SK-N-SH treated with all-trans-retinoic acid at 6 μM for 48 hours (cell line): Measurements from ENCODE around the gene ABHD17B.

Source experiments
- ATAC-seq: fragments of 200-7000 bp; cut with Tn5 transposase; 3 replicates; pipeline ENCODE4 v1.9.1; 2020; ENCODE audit warnings: mild to moderate bottlenecking, moderate library complexity
- ARNTL ChIP-seq: fragments of 450-650 bp; formaldehyde crosslinking; IDR thresholded peaks from 2 replicates; pipeline ENCODE4 v1.5.0; 2020; ENCODE audit warnings: low read depth, mild to moderate bottlenecking, moderate library complexity, borderline replicate concordance
- CSDC2 ChIP-seq: fragments of 250-450 bp; sonication (Bioruptor Pico); IDR thresholded peaks from 2 replicates; pipeline ENCODE4 v1.5.0; 2020; ENCODE audit warnings: mild to moderate bottlenecking, moderate library complexity
- GLIS3 ChIP-seq: fragments of 250-450 bp; sonication (Bioruptor Pico); IDR thresholded peaks from 2 replicates; pipeline ENCODE4 v1.5.0; 2020; ENCODE audit warnings: mild to moderate bottlenecking, moderate library complexity
- OSR1 ChIP-seq: fragments of 250-450 bp; sonication (Bioruptor Pico); IDR thresholded peaks from 2 replicates; pipeline ENCODE4 v1.8.0; 2022; ENCODE audit warnings: moderate library complexity, mild to moderate bottlenecking, inconsistent platforms
- POU6F1 ChIP-seq: fragments of 250-450 bp; sonication (Bioruptor Pico); IDR thresholded peaks from 2 replicates; pipeline ENCODE4 v1.8.0; 2021; ENCODE audit warnings: low read depth, mild to moderate bottlenecking, moderate library complexity, borderline replicate concordance
- RARB ChIP-seq: fragments of 250-450 bp; sonication (Bioruptor Pico); IDR thresholded peaks from 2 replicates; pipeline ENCODE4 v1.8.0; 2021; ENCODE audit warnings: mild to moderate bottlenecking, moderate library complexity
- SNAI2 ChIP-seq: fragments of 250-450 bp; sonication (Bioruptor Pico); IDR thresholded peaks from 2 replicates; pipeline ENCODE4 v1.5.0; 2020; ENCODE audit warnings: mild to moderate bottlenecking, moderate library complexity
- TCF4 ChIP-seq: fragments of 250-450 bp; sonication (Bioruptor Pico); IDR thresholded peaks from 2 replicates; pipeline ENCODE4 v1.8.0; 2021; ENCODE audit warnings: mild to moderate bottlenecking, moderate library complexity, borderline replicate concordance
- TSHZ2 ChIP-seq: fragments of 250-450 bp; sonication (Bioruptor Pico); IDR thresholded peaks from 2 replicates; pipeline ENCODE4 v1.5.0; 2020; ENCODE audit warnings: mild to moderate bottlenecking, moderate library complexity
- ZFP3 ChIP-seq: fragments of 250-450 bp; sonication (Bioruptor Pico); IDR thresholded peaks from 2 replicates; pipeline ENCODE4 v1.5.0; 2020; ENCODE audit warnings: mild to moderate bottlenecking, moderate library complexity
- ZNF8 ChIP-seq: fragments of 450-650 bp; formaldehyde crosslinking; IDR thresholded peaks from 2 replicates; pipeline ENCODE4 v1.5.0; 2020; ENCODE audit warnings: mild to moderate bottlenecking, moderate library complexity
- TF ChIP-seq, protein P1 (sequence below): fragments of 250-450 bp; sonication (Bioruptor Pico); IDR thresholded peaks from 2 replicates; pipeline ENCODE4 v1.5.1; 2021; ENCODE audit warnings: mild to moderate bottlenecking, moderate library complexity
- TF ChIP-seq, protein P2 (sequence below): fragments of 250-450 bp; sonication (Bioruptor Pico); IDR thresholded peaks from 2 replicates; pipeline ENCODE4 v1.8.0; 2020; ENCODE audit warnings: mild to moderate bottlenecking, moderate library complexity, borderline replicate concordance
- TF ChIP-seq, protein P3 (sequence below): fragments of 250-450 bp; sonication (Bioruptor Pico); IDR thresholded peaks from 2 replicates; pipeline ENCODE4 v1.5.1; 2020; ENCODE audit warnings: low read depth, mild to moderate bottlenecking, moderate library complexity

Gene ABHD17B

GRCh38 chr9:71895955-71896354, 15.0 kb downstream of the ABHD17B start (continued):
- TF ChIP-seq, protein P1, sequence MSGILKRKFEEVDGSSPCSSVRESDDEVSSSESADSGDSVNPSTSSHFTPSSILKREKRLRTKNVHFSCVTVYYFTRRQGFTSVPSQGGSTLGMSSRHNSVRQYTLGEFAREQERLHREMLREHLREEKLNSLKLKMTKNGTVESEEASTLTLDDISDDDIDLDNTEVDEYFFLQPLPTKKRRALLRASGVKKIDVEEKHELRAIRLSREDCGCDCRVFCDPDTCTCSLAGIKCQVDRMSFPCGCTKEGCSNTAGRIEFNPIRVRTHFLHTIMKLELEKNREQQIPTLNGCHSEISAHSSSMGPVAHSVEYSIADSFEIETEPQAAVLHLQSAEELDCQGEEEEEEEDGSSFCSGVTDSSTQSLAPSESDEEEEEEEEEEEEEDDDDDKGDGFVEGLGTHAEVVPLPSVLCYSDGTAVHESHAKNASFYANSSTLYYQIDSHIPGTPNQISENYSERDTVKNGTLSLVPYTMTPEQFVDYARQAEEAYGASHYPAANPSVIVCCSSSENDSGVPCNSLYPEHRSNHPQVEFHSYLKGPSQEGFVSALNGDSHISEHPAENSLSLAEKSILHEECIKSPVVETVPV (CRISPR knock-in tag): no peak
- TF ChIP-seq ZNF8: no peak
- TF ChIP-seq, all 23 proteins: peak for 0

DNA sequence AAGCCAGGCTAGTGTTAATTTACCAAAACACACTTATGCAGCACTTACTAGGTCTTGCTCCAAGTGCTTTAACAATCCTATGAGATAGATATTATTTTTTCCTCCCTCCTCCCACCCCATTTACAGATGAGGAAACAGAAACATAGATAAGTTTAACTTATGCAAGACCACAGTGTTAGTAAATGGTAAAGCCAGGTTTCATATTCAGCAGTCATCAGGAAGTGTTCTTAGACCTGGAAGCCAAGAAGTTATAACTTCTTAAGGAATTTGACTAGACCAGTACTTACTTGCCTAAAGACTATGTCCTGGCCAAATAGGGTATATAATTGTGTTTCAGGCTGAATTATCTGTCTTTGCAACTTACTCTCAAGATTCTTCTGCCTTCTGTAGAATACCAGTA, 15.9 kb downstream of the ABHD17B start:
- ATAC-seq: no peak

More for the DNA sequence above, 15.9 kb downstream of the ABHD17B start:
- TF ChIP-seq ZFP3 (CRISPR knock-in tag) (no peak), OSR1 (no peak), TCF4 (CRISPR knock-in tag) (no peak), GLIS3 (CRISPR knock-in tag) (no peak), POU6F1 (CRISPR knock-in tag) (no peak), CSDC2 (CRISPR knock-in tag) (no peak), ARNTL (CRISPR knock-in tag) (no peak), TSHZ2 (CRISPR knock-in tag) (no peak), RARB (CRISPR knock-in tag) (no peak), SNAI2 (no peak)
- TF ChIP-seq, protein P2, sequence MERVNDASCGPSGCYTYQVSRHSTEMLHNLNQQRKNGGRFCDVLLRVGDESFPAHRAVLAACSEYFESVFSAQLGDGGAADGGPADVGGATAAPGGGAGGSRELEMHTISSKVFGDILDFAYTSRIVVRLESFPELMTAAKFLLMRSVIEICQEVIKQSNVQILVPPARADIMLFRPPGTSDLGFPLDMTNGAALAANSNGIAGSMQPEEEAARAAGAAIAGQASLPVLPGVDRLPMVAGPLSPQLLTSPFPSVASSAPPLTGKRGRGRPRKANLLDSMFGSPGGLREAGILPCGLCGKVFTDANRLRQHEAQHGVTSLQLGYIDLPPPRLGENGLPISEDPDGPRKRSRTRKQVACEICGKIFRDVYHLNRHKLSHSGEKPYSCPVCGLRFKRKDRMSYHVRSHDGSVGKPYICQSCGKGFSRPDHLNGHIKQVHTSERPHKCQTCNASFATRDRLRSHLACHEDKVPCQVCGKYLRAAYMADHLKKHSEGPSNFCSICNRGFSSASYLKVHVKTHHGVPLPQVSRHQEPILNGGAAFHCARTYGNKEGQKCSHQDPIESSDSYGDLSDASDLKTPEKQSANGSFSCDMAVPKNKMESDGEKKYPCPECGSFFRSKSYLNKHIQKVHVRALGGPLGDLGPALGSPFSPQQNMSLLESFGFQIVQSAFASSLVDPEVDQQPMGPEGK (CRISPR knock-in tag): no peak
- TF ChIP-seq, protein P3, sequence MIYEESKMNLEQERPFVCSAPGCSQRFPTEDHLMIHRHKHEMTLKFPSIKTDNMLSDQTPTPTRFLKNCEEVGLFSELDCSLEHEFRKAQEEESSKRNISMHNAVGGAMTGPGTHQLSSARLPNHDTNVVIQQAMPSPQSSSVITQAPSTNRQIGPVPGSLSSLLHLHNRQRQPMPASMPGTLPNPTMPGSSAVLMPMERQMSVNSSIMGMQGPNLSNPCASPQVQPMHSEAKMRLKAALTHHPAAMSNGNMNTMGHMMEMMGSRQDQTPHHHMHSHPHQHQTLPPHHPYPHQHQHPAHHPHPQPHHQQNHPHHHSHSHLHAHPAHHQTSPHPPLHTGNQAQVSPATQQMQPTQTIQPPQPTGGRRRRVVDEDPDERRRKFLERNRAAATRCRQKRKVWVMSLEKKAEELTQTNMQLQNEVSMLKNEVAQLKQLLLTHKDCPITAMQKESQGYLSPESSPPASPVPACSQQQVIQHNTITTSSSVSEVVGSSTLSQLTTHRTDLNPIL: no peak
- TF ChIP-seq, protein P1 (CRISPR knock-in tag): no peak
